Measurements from ENCODE around the gene ZNF780A.
"Not testable (repeated sequence)": the region's sequence is repeated elsewhere in the genome, so short reads cannot be mapped to it uniquely, and the experiment has no call there.

- TF ChIP-seq CTCF (conservative IDR thresholded peaks at IDR 0.05; ENCODE audit: low read length); EZH2phosphoT487 (IDR thresholded peaks at IDR 0.05; ENCODE audit: borderline replicate concordance): not testable (repeated sequence)
These were observed 23.4 kb upstream of the ZNF780A start for GRCh38 chr19:40114119-40114518.

Data from Loucy (cell line).